ENCODE data around the gene NPTX1.

The NPTX1 gene

DNA sequence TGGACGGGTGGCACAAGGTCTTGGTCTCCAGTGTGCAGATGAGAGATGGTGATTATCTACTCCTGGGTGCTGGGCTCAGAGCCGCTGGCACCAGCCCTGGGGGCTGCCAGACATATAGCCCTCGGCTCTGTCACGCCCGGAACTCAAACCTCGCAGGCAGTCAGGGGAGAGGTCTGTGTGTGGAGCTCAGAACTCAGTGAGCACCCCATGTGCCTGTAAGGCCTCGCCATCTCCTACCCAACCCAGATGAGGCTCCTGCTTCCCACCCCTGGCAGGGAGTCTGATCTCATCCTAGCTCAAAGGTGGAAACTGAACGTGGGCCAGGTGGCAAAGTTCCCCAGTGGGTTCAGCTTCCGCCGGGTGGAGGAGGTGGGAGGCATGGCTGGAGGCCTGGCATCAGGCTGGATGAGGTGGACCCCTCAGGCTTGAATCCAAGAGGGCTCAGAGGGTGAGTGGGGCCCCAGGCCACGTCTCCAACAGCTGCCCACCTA lies 22.6 kb upstream of the NPTX1 start:
- in situ Hi-C loops (cut with MboI; ENCODE audit: low sequenced_read_pairs, unreplicated experiment): no loop called here
- TF ChIP-seq, protein P1, sequence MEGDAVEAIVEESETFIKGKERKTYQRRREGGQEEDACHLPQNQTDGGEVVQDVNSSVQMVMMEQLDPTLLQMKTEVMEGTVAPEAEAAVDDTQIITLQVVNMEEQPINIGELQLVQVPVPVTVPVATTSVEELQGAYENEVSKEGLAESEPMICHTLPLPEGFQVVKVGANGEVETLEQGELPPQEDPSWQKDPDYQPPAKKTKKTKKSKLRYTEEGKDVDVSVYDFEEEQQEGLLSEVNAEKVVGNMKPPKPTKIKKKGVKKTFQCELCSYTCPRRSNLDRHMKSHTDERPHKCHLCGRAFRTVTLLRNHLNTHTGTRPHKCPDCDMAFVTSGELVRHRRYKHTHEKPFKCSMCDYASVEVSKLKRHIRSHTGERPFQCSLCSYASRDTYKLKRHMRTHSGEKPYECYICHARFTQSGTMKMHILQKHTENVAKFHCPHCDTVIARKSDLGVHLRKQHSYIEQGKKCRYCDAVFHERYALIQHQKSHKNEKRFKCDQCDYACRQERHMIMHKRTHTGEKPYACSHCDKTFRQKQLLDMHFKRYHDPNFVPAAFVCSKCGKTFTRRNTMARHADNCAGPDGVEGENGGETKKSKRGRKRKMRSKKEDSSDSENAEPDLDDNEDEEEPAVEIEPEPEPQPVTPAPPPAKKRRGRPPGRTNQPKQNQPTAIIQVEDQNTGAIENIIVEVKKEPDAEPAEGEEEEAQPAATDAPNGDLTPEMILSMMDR (IDR thresholded peaks at IDR 0.05; ENCODE audit: borderline replicate concordance, control extremely low read depth, extremely low read depth, insufficient read depth, missing control alignments): no peak
- no peak for DNase-seq (ENCODE audit: low spot score)

DNA sequence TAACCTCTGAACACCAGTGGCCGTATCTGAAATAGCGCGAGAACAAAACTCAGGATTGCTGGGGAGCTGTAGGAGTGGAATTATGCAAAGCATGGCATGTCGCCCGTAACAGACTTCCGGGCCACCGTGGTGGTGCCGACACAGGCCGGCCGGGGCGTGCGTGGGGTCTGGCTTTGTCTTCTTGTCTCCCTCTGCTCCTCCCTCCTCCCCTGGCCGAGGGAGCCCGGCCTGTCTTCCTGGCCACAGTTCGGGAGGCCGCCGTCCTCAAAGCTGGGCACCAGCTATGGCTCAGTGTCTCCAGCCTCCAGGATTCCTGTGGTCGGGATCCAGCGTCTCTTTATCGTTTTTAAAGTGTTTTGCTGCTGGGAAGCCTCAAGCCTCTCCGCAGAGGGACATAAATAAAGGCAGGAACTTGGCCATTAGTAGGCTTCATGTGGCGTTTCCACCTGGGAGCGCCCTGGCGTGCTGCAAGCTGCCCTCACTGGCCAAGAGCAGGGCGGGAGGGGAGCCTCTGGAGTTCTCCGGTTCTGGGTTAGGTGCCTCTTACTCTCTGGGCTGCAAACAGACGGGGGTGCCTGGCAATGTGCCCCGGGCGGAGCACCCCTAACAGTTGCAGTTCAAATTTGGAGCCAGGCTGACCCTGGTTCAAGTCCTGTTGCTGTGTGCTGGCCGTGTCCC lies 22.0 kb upstream of the NPTX1 start:
- TF ChIP-seq, protein P1 (IDR thresholded peaks at IDR 0.05; ENCODE audit: borderline replicate concordance, control extremely low read depth, extremely low read depth, insufficient read depth, missing control alignments): no peak
- no peak for DNase-seq (ENCODE audit: low spot score)
- in situ Hi-C loops (cut with MboI; ENCODE audit: low sequenced_read_pairs, unreplicated experiment): no loop called here

DNA sequence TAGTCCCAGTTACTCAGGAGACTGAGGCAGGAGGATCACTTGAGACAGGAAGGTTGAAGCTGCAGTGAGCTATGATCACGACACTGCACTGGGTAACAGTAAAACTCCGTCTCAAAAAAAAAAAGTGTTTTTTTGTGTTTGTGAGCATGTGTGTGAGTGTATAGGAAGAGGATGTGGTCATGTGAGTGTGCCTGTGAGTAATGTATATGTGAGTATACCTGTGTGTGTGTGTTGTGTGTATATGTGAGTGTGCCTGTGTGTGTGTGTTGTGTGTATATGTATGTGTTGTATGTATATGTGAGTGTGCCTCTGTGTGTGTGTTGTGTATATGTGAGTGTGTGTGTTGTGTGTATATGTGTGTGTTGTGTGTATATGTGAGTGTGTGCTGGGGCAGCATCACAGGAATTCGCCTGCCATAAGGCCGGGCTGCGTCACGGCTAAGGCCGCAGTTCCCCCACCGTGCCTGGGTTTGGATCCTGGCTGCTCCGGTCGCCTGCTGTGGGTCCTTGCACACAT lies 21.4 kb upstream of the NPTX1 start:
- TF ChIP-seq, protein P1 (IDR thresholded peaks at IDR 0.05; ENCODE audit: borderline replicate concordance, control extremely low read depth, extremely low read depth, insufficient read depth, missing control alignments): no peak
- in situ Hi-C loops (cut with MboI; ENCODE audit: low sequenced_read_pairs, unreplicated experiment): no loop called here
- DNase-seq (ENCODE audit: low spot score): no peak

DNA sequence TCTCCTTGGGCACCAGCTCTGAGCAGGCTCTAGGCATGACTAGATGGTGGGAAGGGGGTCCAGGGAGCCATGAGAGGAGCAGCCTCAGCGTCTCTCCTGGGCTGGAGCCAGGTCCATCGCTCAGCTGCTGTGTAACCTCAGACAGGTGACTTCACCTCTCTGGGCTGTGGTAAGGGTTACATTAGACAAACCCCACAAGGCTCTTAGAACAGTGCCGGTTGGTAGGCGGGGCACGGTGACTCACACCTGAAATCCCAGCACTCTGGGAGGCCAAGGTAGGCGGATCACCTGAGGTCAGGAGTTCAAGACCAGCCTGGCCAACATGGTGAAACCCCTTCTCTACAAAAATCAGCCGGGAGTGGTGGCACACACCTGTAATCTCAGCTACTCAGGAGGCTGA lies 18.1 kb upstream of the NPTX1 start:
- no peak for DNase-seq (ENCODE audit: low spot score)
- TF ChIP-seq, protein P1 (IDR thresholded peaks at IDR 0.05; ENCODE audit: borderline replicate concordance, control extremely low read depth, extremely low read depth, insufficient read depth, missing control alignments): no peak
- in situ Hi-C loops (cut with MboI; ENCODE audit: low sequenced_read_pairs, unreplicated experiment): no loop called here

DNA sequence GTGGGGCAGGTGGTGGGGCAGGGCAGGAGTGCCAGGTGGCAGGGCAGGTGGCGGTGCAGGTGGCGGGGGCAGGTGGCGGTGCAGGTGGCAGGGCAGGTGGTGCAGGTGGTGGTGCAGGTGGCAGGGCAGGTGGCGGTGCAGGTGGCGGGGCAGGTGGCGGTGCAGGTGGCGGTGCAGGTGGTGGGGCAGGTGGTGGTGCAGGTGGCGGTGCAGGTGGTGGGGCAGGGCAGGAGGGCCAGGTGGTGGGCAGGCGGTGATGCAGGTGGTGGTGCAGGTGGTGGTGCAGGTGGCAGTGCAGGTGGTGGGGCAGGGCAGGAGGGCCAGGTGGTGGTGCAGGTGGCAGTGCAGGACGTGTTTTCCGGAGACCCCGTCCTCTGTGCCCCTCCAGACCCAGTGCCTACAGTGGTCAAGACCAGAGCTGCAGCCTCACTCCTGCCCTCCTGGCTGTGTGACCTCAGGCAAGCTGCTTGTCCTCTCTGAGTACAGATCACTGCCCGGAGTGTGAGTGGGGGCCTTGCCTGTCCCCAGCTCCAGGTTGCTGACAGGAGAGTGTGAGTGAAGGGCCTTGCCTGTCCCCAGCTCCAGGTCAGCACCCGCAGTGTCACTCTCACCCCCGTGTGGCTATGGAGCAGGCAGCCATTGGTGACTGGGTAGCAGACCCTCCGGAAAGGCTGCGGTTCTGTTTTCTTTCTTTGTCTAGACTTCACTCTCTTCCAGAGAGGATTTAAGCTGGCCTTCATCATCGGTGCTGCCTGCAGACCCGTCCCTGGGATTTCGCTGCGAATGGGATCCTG lies 16.1 kb upstream of the NPTX1 start:
- in situ Hi-C loops (cut with MboI; ENCODE audit: low sequenced_read_pairs, unreplicated experiment): no loop called here
- TF ChIP-seq, protein P1 (IDR thresholded peaks at IDR 0.05; ENCODE audit: borderline replicate concordance, control extremely low read depth, extremely low read depth, insufficient read depth, missing control alignments): no peak
- DNase-seq (ENCODE audit: low spot score): no peak

DNA sequence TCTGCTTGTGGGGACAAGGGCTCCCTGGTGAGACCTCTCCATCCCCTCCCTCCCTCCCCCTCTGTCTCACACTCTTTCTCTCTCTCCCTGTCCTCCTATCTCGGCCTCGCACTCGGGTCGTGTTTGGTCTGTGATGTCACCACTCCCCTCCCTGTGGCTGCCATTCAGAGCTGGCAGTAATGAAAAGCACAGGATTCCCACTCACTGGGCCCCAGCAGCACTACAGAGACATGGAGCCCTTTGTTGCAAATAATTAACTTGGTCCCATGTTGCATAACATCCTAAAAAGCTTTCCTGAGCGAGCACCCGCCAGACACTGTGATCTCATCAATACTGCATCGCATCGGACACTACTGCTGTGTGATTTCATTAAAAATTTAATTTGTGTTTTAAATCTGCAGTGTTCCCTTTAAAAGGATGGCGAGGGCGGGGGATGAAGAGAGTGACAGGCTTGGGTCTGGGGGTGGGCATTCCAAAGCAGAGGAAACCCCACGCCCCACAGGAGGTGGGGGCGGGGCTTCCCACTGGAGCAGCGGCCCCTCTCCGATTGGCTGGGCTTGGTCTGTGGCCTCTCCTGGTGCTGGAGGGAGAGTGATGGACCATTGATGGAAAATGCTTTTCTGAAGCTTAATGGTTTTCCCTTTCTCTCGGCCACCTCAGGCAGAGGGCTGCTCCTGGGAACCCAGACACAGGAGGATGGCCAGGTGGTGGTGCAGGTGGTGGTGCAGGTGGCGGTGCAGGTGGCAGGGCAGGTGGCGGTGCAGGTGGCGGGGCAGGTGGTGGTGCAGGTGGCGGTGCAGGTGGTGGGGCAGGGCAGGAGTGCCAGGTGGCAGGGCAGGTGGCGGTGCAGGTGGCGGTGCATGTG lies 15.3 kb upstream of the NPTX1 start:
- TF ChIP-seq, protein P1 (IDR thresholded peaks at IDR 0.05; ENCODE audit: borderline replicate concordance, control extremely low read depth, extremely low read depth, insufficient read depth, missing control alignments): no peak
- in situ Hi-C loops (cut with MboI; ENCODE audit: low sequenced_read_pairs, unreplicated experiment): no loop called here
- DNase-seq (ENCODE audit: low spot score): no peak
